ENCODE data around the gene PTPRK. TPM values are rescaled to one million over a fixed set of nuclear protein-coding genes. Genes with fewer than 3 reads are reported as not detected.

PTPRK gene
- total RNA-seq, 4 donors from 2014 or later: 10.3 to 36.0 (median 20.5) TPM

GRCh38 chr6:128370072-128370471 lies 150.3 kb downstream of the PTPRK start:
- WGBS, 2 donors: 14 to 33% methylated on average over 2 of the region's 2 CpGs
- peak overlapping the region in 1 of 4 donors; percentile 5 for H3K27ac ChIP-seq
- intact Hi-C loops (cut with DNase I): no loop called here
- H3K27me3 ChIP-seq: no peaks in the 10 kb centered on the region
- no peaks in the 10 kb centered on the region for H3K4me1 ChIP-seq
- H3K4me3 ChIP-seq: no peak overlapping the region
- peaks cover 0 to 2% (median 0%) of the 10 kb centered on the region in 3 donors for H3K9me3 ChIP-seq
- no peak for DNase-seq
- H3K36me3 ChIP-seq: peaks cover 0 to under 1% (median 0%) of the 10 kb centered on the region in 3 donors
- TF ChIP-seq, protein P1, sequence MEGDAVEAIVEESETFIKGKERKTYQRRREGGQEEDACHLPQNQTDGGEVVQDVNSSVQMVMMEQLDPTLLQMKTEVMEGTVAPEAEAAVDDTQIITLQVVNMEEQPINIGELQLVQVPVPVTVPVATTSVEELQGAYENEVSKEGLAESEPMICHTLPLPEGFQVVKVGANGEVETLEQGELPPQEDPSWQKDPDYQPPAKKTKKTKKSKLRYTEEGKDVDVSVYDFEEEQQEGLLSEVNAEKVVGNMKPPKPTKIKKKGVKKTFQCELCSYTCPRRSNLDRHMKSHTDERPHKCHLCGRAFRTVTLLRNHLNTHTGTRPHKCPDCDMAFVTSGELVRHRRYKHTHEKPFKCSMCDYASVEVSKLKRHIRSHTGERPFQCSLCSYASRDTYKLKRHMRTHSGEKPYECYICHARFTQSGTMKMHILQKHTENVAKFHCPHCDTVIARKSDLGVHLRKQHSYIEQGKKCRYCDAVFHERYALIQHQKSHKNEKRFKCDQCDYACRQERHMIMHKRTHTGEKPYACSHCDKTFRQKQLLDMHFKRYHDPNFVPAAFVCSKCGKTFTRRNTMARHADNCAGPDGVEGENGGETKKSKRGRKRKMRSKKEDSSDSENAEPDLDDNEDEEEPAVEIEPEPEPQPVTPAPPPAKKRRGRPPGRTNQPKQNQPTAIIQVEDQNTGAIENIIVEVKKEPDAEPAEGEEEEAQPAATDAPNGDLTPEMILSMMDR (IDR thresholded peaks at IDR 0.05): peak in 1 of 6 experiments; percentile 22
- TF ChIP-seq POLR2A (IDR thresholded peaks at IDR 0.05): no peak

- H3K36me3 ChIP-seq: no peaks in the 10 kb centered on the region
- H3K4me3 ChIP-seq: no peak overlapping the region
- DNase-seq: no peak
- intact Hi-C loops (cut with DNase I): no loop called here
- H3K4me1 ChIP-seq: no peaks in the 10 kb centered on the region
- H3K27me3 ChIP-seq: no peaks in the 10 kb centered on the region
- TF ChIP-seq POLR2A (IDR thresholded peaks at IDR 0.05): no peak
- TF ChIP-seq, protein P1 (IDR thresholded peaks at IDR 0.05): no peak
- 69 to 76% methylated on average over 3 of the region's 3 CpGs for WGBS, 2 donors
- H3K9me3 ChIP-seq: no peaks in the 10 kb centered on the region
- no peak overlapping the region for H3K27ac ChIP-seq
Measured at GRCh38 chr6:128368213-128368944, 152.0 kb downstream of the PTPRK start.

DNA sequence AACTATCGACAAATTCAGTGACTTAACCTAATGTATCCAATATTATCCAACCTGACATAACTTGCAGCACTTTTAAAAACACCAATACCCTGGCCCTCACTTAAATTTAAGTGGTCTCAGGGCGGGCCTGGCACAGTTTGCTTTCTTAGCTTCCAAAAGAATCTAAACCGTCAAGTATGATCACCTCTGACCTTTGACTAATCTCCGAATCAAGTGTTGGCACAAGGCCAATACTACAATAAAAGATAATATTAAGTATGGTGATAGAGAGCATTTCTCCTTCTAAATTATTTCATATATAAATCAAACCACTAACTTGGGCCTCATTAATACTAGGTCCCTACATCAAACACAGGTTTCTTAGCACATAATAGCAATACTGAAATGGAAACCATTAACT lies 153.0 kb downstream of the PTPRK start:
- Histone ChIP-seq H3K4me1 (no peaks in the 10 kb centered on the region), H3K27me3 (no peaks in the 10 kb centered on the region), H3K9me3 (no peaks in the 10 kb centered on the region), H3K36me3 (no peaks in the 10 kb centered on the region), H3K4me3 (no peak overlapping the region), H3K27ac (no peak overlapping the region)
- TF ChIP-seq POLR2A (IDR thresholded peaks at IDR 0.05): no peak
- TF ChIP-seq, protein P1 (IDR thresholded peaks at IDR 0.05): no peak
- DNase-seq: no peak
- 65 to 66% methylated on average over 4 of the region's 4 CpGs for WGBS, 2 donors
- intact Hi-C loops (cut with DNase I): no loop called here

- H3K36me3 ChIP-seq: no peaks in the 10 kb centered on the region
- H3K4me1 ChIP-seq: no peaks in the 10 kb centered on the region
- 72 to 86% methylated on average over 3 of the region's 3 CpGs for WGBS, 2 donors
- H3K27me3 ChIP-seq: no peaks in the 10 kb centered on the region
- DNase-seq: no peak
- TF ChIP-seq, protein P1 (IDR thresholded peaks at IDR 0.05): no peak
- no peak for TF ChIP-seq POLR2A (IDR thresholded peaks at IDR 0.05)
- no peak overlapping the region for H3K27ac ChIP-seq
- intact Hi-C loops (cut with DNase I): no loop called here
- no peaks in the 10 kb centered on the region for H3K9me3 ChIP-seq
- no peak overlapping the region for H3K4me3 ChIP-seq
Measured at GRCh38 chr6:128365520-128366160, 154.8 kb downstream of the PTPRK start.

DNA sequence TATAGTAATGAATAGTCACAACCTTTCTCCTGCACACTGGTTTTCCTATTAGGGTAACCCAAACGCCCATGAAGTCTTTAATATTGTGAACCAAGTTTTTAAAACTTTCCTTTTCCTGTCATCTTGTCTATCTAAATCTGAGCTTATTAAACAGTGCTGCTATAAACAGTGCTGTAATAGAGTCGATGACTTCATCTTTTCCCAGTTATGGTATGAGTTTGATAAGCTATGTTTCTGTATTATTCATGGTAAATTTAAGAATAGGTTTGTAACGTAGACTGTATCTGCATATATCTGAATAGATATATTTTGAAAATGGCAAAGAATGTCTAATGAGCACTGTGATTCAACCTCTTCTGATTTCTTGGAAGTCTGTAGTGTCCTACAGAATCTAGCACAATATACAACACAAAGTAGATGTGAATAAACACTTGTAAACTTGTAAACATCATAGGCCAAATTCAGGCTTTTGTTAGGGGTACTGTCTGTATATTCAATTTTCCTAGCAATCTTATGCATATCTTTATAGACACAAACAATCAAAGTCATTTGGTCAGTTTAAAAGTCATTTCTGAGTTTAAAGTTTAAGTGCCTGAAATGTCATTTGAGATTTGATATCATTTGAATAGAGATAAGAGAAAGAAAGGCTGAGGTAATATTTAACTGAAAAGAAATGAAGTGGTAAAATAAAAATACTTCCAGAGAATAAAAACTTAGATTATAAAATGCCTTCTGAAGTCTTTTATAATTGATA lies 155.5 kb downstream of the PTPRK start:
- Histone ChIP-seq H3K4me3 (no peak overlapping the region), H3K9me3 (no peaks in the 10 kb centered on the region), H3K36me3 (no peaks in the 10 kb centered on the region), H3K27me3 (no peaks in the 10 kb centered on the region), H3K27ac (no peak overlapping the region), H3K4me1 (no peaks in the 10 kb centered on the region)
- intact Hi-C loops (cut with DNase I): no loop called here
- no peak for DNase-seq
- TF ChIP-seq, protein P1 (IDR thresholded peaks at IDR 0.05): no peak
- TF ChIP-seq POLR2A (IDR thresholded peaks at IDR 0.05): no peak
- WGBS, 2 donors: 72 to 87% methylated on average over 3 of the region's 3 CpGs
